GM21526 (cell line): ENCODE data around the gene USP43.

Experiments used
- ATAC-seq: cut with Tn5 transposase; IDR thresholded peaks from one replicate; pipeline ENCODE4 v1.9.1; 2021; ENCODE audit warnings: moderate library complexity; ENCODE audit not compliant: unreplicated experiment, low FRiP score

USP43 gene

GRCh38 chr17:9772658-9773057, 127.3 kb downstream of the USP43 start:
- ATAC-seq: no peak

- ATAC-seq: no peak
These were observed 131.6 kb downstream of the USP43 start for GRCh38 chr17:9776911-9777310.
